Panc1 (cell line): ENCODE measurements around the gene ADGRV1.

ENCODE experiments used
- POLR2AphosphoS5 ChIP-seq: IDR thresholded peaks from 2 replicates; pipeline ENCODE4 v1.6.1; 2012; ENCODE audit warnings: mild to moderate bottlenecking, low read depth, low read length, moderate library complexity
- SIN3A ChIP-seq: IDR thresholded peaks from 2 replicates; pipeline ENCODE4 v1.6.1; 2012; ENCODE audit warnings: low read depth, mild to moderate bottlenecking, low read length, moderate library complexity, borderline replicate concordance; ENCODE audit not compliant: insufficient read depth
- TF ChIP-seq, protein P1 (sequence below): fragments of 450-650 bp; IDR thresholded peaks from 2 replicates; pipeline ENCODE4 v1.5.1; 2017; ENCODE audit warnings: mild to moderate bottlenecking
- TF ChIP-seq, protein P2 (sequence below), 2 experiments: IDR thresholded peaks; 2 replicates each; pipeline ENCODE4 v1.6.1; 2011 to 2012; ENCODE audit warnings: low read depth in 2 of 2, control low read depth in 1 of 2, low read length in 1 of 2, mild to moderate bottlenecking in 1 of 2, moderate library complexity in 1 of 2; ENCODE audit not compliant: insufficient read depth in 1 of 2

DNA sequence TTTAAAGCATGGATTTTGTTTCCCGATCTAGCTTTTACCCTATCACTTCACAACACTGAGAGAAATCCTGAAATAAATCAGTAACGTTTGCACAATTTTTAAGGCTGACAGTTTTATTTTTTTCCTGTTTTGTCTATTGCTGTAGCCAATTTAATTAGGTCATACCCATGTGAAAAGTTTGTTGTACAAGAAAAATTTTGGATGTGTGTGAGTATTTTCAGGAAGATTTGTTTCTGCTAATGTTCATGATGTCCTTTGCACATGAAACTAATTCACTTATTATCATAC is 586.7 kb downstream of the ADGRV1 start:
- TF ChIP-seq, protein P1, sequence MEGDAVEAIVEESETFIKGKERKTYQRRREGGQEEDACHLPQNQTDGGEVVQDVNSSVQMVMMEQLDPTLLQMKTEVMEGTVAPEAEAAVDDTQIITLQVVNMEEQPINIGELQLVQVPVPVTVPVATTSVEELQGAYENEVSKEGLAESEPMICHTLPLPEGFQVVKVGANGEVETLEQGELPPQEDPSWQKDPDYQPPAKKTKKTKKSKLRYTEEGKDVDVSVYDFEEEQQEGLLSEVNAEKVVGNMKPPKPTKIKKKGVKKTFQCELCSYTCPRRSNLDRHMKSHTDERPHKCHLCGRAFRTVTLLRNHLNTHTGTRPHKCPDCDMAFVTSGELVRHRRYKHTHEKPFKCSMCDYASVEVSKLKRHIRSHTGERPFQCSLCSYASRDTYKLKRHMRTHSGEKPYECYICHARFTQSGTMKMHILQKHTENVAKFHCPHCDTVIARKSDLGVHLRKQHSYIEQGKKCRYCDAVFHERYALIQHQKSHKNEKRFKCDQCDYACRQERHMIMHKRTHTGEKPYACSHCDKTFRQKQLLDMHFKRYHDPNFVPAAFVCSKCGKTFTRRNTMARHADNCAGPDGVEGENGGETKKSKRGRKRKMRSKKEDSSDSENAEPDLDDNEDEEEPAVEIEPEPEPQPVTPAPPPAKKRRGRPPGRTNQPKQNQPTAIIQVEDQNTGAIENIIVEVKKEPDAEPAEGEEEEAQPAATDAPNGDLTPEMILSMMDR: no peak
- TF ChIP-seq POLR2AphosphoS5 (no peak), SIN3A (no peak)
- TF ChIP-seq, protein P2, sequence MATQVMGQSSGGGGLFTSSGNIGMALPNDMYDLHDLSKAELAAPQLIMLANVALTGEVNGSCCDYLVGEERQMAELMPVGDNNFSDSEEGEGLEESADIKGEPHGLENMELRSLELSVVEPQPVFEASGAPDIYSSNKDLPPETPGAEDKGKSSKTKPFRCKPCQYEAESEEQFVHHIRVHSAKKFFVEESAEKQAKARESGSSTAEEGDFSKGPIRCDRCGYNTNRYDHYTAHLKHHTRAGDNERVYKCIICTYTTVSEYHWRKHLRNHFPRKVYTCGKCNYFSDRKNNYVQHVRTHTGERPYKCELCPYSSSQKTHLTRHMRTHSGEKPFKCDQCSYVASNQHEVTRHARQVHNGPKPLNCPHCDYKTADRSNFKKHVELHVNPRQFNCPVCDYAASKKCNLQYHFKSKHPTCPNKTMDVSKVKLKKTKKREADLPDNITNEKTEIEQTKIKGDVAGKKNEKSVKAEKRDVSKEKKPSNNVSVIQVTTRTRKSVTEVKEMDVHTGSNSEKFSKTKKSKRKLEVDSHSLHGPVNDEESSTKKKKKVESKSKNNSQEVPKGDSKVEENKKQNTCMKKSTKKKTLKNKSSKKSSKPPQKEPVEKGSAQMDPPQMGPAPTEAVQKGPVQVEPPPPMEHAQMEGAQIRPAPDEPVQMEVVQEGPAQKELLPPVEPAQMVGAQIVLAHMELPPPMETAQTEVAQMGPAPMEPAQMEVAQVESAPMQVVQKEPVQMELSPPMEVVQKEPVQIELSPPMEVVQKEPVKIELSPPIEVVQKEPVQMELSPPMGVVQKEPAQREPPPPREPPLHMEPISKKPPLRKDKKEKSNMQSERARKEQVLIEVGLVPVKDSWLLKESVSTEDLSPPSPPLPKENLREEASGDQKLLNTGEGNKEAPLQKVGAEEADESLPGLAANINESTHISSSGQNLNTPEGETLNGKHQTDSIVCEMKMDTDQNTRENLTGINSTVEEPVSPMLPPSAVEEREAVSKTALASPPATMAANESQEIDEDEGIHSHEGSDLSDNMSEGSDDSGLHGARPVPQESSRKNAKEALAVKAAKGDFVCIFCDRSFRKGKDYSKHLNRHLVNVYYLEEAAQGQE (IDR thresholded peaks at IDR 0.05; ENCODE audit: insufficient read depth in 1 of 2, low read depth in 2 of 2, low read length in 1 of 2): no peak
